AG04450 (cell line): ENCODE results near the gene TFPI2. TPM values are rescaled to one million over a fixed set of nuclear protein-coding genes. Genes with fewer than 3 reads are reported as not detected.
A peak's percentile ranks its signal among the peaks of the same experiment; 100 is the strongest.
"Not testable (repeated sequence)": the region's sequence is repeated elsewhere in the genome, so short reads cannot be mapped to it uniquely, and the experiment has no call there.

Experiments
- CTCF ChIA-PET: fragments of 300-600, 350-600 bp; formaldehyde crosslinking; extraction: SDS; loops from one replicate; lab custom pipeline; 2022; ENCODE audit warnings: antibody characterized with exemption, inconsistent platforms; lab: Charles Lee
- POLR2A ChIA-PET: fragments of 350-600 bp; formaldehyde crosslinking; extraction: SDS; loops from one replicate; lab custom pipeline; 2021; ENCODE audit warnings: antibody characterized with exemption, inconsistent platforms; lab: Yijun Ruan, JAX
- DNase-seq: peaks from one replicate; pipeline ENCODE4 v3.0.0-alpha.2; 2011; ENCODE audit warnings: low read depth, low spot score
- H3K27ac ChIP-seq: one replicate; pipeline ENCODE4 v1.5.1; 2012; ENCODE audit warnings: low read depth, low read length, control low read depth
- H3K27me3 ChIP-seq: one replicate; pipeline ENCODE4 v1.6.0; 2012; ENCODE audit warnings: low read length; ENCODE audit not compliant: control insufficient read depth, insufficient read depth
- H3K4me3 ChIP-seq: 2 replicates; pipeline ENCODE4 v1.5.1; 2011; ENCODE audit warnings: mild to moderate bottlenecking, low read depth, low read length, control low read depth
- H3K9me3 ChIP-seq: 2 replicates; pipeline ENCODE4 v1.5.1; 2012; ENCODE audit warnings: low read length; ENCODE audit not compliant: control insufficient read depth, insufficient read depth
- polyA plus RNA-seq: library from polyadenylated mRNA; depleted of rRNA; stranded (reverse); fragments of >200 nt; gene quantifications from 2 replicates; pipeline ENCODE4 v1.2.3, GENCODE V29; 2011
- TF ChIP-seq, protein P1 (sequence below): IDR thresholded peaks from 2 replicates; pipeline ENCODE4 v1.5.1; 2011; ENCODE audit warnings: low read depth, low read length, control low read depth, inconsistent platforms

The TFPI2 gene
- polyA plus RNA-seq, 1 experiment = 31.0 TPM

DNA sequence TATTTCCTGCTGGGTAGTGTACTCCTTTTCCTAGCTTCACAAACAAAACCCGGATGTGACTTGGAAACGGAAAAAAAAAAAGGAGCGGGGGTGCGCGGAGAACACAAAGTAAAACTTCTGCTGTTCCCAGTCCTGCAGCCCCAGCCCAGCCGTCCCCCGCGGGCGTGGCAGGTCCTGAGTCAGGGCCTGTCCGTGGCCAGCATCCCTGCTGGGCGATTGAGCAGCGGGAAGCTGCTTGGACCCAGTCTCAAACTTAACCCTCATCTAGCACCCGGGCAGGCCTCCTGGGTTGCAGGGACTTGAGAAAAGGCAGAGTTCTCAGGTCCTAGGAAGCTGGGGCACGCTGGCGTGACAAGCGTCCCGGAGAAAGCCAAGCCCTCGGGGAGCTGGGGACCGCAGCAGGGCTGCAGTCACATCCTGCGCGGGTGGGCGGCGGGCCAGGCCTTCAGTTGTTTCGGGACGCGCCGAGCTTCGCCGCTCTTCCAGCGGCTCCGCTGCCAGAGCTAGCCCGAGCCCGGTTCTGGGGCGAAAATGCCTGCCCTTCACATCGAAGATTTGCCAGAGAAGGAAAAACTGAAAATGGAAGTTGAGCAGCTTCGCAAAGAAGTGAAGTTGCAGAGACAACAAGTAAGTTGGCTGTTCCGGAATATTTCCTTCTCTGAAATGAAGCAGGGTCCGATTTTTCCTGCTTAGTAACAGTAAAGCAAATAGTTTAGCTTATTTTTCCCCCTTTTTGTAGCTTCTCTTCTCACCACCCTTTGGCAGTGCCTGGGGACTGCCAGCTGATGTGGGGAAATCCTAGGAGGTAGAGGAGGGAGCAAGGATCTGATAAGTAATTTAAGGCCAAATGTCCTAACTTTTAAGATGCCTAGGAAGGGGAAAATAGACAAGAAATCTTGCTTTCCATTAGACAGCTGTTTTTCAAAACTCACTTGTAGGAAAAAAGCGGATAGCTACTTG is 31.3 kb upstream of the TFPI2 start, which contains the start of gene GNG11:
Gene GNG11, plus strand, starts transcription at position 129 of the 960 bp plus-strand sequence. Its CDS starts 403 bp downstream, at position 532.
- peak within 1 kb of the TSS; percentile 82 for H3K4me3 ChIP-seq
- no peaks in the 10 kb centered on the region for H3K27me3 ChIP-seq
- ChIA-PET CTCF (interaction anchor here (0.7 to 2.8 kb wide), 8 partner anchors 13 to 473 kb away, joined by 3 to 16 read pairs (median 4); partner anchors contain the start of gene COL1A2), POLR2A (interaction anchor here (0.6 to 1.6 kb wide), 12 partner anchors 9 to 837 kb away, joined by 3 to 5 read pairs (median 3); partner anchors contain the start of genes BET1 and COL1A2)
- H3K27ac ChIP-seq = peak within 1 kb of the TSS; percentile 93
- no peaks in the 10 kb centered on the region for H3K9me3 ChIP-seq
- TF ChIP-seq, protein P1, sequence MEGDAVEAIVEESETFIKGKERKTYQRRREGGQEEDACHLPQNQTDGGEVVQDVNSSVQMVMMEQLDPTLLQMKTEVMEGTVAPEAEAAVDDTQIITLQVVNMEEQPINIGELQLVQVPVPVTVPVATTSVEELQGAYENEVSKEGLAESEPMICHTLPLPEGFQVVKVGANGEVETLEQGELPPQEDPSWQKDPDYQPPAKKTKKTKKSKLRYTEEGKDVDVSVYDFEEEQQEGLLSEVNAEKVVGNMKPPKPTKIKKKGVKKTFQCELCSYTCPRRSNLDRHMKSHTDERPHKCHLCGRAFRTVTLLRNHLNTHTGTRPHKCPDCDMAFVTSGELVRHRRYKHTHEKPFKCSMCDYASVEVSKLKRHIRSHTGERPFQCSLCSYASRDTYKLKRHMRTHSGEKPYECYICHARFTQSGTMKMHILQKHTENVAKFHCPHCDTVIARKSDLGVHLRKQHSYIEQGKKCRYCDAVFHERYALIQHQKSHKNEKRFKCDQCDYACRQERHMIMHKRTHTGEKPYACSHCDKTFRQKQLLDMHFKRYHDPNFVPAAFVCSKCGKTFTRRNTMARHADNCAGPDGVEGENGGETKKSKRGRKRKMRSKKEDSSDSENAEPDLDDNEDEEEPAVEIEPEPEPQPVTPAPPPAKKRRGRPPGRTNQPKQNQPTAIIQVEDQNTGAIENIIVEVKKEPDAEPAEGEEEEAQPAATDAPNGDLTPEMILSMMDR = no peak
- DNase-seq = no peak

DNA sequence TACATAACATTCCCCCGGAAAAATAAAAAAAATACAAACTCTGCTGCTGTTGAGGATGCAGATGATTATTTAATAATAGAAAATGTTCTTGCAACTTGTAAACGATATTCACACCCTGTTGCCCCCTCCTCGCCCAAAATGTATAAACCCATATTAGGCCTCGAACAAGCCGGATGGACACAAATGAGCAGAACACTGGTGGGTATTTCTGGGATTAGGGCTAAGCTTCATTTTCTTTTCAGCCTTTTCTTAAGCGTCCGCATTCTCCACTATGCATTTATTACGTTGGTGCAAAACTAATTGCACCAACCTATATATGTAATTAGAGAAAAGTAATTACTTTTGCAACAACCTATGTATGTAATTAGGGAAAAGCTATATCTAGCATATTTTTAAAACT is 30.6 kb upstream of the TFPI2 start:
- Histone ChIP-seq H3K27ac (peak overlapping the region; percentile 54), H3K27me3 (no peaks in the 10 kb centered on the region), H3K9me3 (no peaks in the 10 kb centered on the region), H3K4me3 (peak overlapping the region; percentile 82)
- CTCF ChIA-PET = interaction anchor here (0.7 to 2.8 kb wide), 8 partner anchors 12 to 474 kb away, joined by 3 to 16 read pairs (median 4); partner anchors contain the start of genes COL1A2 and TFPI2
- no peak for DNase-seq
- TF ChIP-seq, protein P1 = no peak
- POLR2A ChIA-PET = interaction anchor here (0.6 to 1.6 kb wide), 10 partner anchors 21 to 836 kb away, joined by 3 to 5 read pairs (median 4); partner anchors contain the start of gene BET1

DNA sequence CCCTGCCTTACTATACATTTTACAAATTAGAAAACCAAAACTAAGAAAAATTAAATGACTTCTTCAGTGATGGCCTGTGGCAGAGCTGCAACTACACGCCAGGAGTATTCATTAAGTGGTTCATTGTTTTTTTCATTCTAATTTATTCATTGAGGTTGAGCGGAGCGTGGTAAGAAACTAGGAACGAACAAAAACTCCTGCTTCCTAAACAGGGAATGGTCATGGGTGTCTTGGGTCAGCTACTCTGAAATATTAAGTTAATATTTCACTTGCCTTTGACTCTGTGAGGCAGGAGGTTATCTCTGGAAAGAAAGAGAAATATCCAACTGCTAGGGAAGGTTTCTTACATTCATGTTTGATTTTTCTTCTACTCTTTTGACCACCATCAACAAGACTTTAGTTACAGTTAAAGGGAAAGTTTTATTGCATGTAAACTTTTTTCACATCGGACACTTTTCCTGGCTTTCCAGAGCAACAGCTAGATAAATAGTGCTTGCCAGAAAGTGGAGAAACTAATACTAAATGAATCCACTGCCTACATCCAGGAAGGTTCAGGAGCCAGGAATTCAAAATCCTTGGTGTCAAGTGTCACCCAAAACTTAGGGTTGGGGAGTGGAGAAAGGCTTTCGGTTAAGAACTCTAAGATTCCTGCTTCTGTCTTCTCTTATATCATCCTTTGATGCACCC is 30.1 kb upstream of the TFPI2 start:
- TF ChIP-seq, protein P1 = no peak
- no peaks in the 10 kb centered on the region for H3K27me3 ChIP-seq
- H3K27ac ChIP-seq = no peak overlapping the region
- DNase-seq = no peak
- no peaks in the 10 kb centered on the region for H3K9me3 ChIP-seq
- CTCF ChIA-PET = interaction anchor here (0.5 to 2.8 kb wide), 7 partner anchors 11 to 474 kb away, joined by 3 to 16 read pairs (median 4); partner anchors contain the start of genes COL1A2 and TFPI2
- no peak overlapping the region for H3K4me3 ChIP-seq
- POLR2A ChIA-PET = interaction anchor here (0.6 to 1.4 kb wide), 6 partner anchors 21 to 835 kb away, joined by 3 to 5 read pairs (median 4); no protein-coding TSS in a partner anchor

DNA sequence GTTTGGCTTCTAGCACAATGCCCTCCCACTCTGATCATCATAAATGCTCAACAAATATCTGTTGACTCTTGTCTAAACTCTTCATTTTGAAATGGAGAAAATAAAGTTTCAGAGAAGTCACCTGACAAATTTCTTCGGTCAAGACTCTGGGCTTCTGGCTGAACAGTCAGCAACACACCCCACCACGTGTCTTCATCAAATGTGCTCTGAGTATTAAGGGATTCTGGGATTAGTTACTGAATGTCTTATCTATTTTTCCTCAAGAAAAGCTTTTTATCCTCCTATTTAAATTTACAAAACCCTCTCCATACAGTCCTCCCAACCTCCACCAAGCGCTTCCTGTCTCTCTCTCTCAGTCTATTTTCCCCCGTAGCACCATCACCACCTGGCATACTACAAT is 25.8 kb upstream of the TFPI2 start:
- H3K9me3 ChIP-seq, CTCF ChIA-PET, DNase-seq, POLR2A ChIA-PET, H3K27ac ChIP-seq, H3K4me3 ChIP-seq, H3K27me3 ChIP-seq: not testable (repeated sequence)

DNA sequence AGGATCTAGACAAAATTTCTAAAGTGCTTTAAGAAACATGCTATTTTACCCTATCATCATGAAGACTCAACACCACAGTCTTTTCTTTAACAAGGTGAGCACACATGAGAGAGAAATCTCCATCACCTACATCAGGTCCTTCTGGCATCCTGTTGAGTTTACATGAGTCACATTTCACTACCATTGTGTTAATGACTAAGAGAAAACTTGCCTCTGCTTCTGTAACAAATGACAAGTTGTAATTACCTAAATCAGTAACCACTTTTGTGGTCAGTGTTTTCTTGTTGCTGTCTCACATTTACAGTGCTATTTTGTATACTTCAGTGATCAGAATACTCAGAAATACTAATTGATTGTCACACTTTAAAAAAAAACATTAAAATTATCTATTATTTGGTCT is 25.3 kb upstream of the TFPI2 start:
- POLR2A ChIA-PET, H3K9me3 ChIP-seq, DNase-seq, H3K27ac ChIP-seq, H3K27me3 ChIP-seq, H3K4me3 ChIP-seq: not testable (repeated sequence)
- CTCF ChIA-PET = interaction anchor here (2.6 kb wide), 1 partner anchor 13 kb away, joined by 12 read pairs; no protein-coding TSS in a partner anchor

DNA sequence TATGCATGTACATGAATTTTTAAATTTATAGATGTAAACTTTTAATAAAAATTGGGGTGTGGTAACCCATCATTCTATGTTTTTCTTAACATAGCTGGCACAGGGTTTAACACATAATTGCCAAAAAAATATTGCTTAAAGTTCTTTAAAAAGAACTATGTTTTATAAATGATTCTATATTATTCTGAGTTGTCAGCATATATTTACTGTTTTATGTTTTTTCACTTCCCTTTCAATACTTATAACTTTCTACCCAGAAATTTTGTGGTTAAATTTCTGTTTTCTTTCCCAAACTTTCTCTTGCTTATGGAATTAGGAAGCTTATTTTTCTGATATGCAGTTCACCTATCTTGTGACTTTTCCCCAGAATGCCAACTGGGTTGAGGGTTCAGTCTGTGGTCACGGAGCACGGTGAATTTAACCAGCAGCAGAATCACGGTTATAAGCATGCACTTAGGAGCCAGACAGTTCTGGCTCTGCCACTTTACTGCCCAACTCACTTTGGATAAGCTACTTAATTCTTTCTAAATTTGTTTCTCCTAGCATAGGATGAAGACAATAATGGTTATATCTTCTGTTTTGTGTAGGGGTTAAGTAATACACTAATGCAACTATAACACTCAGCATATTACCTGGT is 24.8 kb upstream of the TFPI2 start:
- not testable (repeated sequence) for DNase-seq, H3K27me3 ChIP-seq
- CTCF ChIA-PET = interaction anchor here (2.6 kb wide), 1 partner anchor 12 kb away, joined by 12 read pairs; no protein-coding TSS in a partner anchor

More for the DNA sequence above, 24.8 kb upstream of the TFPI2 start:
- not testable (repeated sequence) for H3K4me3 ChIP-seq, H3K27ac ChIP-seq, H3K9me3 ChIP-seq
- POLR2A ChIA-PET = interaction anchor here (0.7 kb wide), 1 partner anchor 106 kb away, joined by 3 read pairs; no protein-coding TSS in a partner anchor
